Thoracic aorta (tissue), 2 donors: ENCODE measurements around the gene FARP1. TPM values are rescaled to one million over a fixed set of nuclear protein-coding genes. Genes with fewer than 3 reads are reported as not detected.

Experiments used
- ATAC-seq: fragments of 150-250 bp; one replicate; pipeline ENCODE4 v1.8.0; 2017; ENCODE audit warnings: low read depth; ENCODE audit not compliant: insufficient number of reproducible peaks, low FRiP score
- DNase-seq: peaks from one replicate; pipeline ENCODE4 v3.0.0-alpha.2; 2020; ENCODE audit warnings: low spot score
- H3K27ac ChIP-seq, 2 donors: fragments of 200-600 bp; sonication (generic); 1 replicate in 1 of 2; 2 replicates in 1 of 2; pipeline ENCODE4 v1.5.1; 2016; ENCODE audit warnings: mild to moderate bottlenecking in 2 of 2, moderate library complexity in 2 of 2
- H3K27me3 ChIP-seq: fragments of 200-600 bp; sonication (generic); replicated peaks from 2 replicates; pipeline ENCODE4 v1.6.0; 2016; ENCODE audit warnings: mild to moderate bottlenecking; ENCODE audit not compliant: insufficient read depth
- H3K36me3 ChIP-seq: fragments of 200-600 bp; sonication (generic); one replicate; pipeline ENCODE4 v1.5.1; 2016
- H3K4me1 ChIP-seq, 2 donors: fragments of 200-600 bp; sonication (generic); 1 replicate in 1 of 2; 2 replicates in 1 of 2; pipeline versions ENCODE4 v1.5.1 to v1.6.0; 2016; ENCODE audit warnings: low read depth in 2 of 2, mild to moderate bottlenecking in 1 of 2; ENCODE audit not compliant: control insufficient read depth in 1 of 2
- H3K4me3 ChIP-seq: fragments of 200-600 bp; sonication (generic); 2 replicates; pipeline ENCODE4 v1.5.1; 2016; ENCODE audit warnings: mild to moderate bottlenecking
- H3K9me3 ChIP-seq: fragments of 200-600 bp; sonication (generic); 2 replicates; pipeline ENCODE4 v1.5.1; 2016
- total RNA-seq, 2 donors: library from RNA; depleted of rRNA; stranded (reverse); fragments of >200 nt; gene quantifications; one replicate each; pipeline versions ENCODE4 v1.1.0 to v1.2.3, GENCODE V29; 2016
- TF ChIP-seq, protein P1 (sequence below): fragments of 200-600 bp; sonication (generic); IDR thresholded peaks from one replicate; pipeline ENCODE4 v1.5.1; 2019; ENCODE audit warnings: antibody characterized with exemption

The FARP1 gene
- total RNA-seq, 2 donors from 2014 or later, result 17.6 to 30.3 TPM

DNA sequence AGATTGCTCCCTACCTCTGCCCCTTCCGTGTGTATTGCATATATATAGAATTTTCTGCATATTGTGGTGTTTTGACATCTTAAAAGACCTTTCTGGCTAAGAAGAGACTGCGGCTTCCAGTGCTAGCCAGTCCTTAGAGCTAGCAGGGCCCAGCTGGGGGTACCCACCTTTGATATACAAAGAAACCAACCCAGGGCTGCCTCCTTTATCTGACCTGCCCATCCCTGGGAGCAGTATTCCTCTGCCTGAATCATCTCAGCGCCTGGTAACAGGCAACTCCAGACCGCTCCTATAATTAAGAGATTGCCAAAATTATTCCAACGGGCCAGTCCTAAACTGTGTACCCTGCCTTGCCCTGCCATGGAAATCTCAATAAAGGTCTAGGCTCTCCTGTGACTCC is 220.4 kb downstream of the FARP1 start:
- Histone ChIP-seq H3K27ac (no peak overlapping the region), H3K9me3 (no peaks in the 10 kb centered on the region), H3K4me3 (no peak overlapping the region), H3K4me1 (no peaks in the 10 kb centered on the region), H3K27me3 (no peaks in the 10 kb centered on the region), H3K36me3 (no peaks in the 10 kb centered on the region)
- ATAC-seq (no peak), DNase-seq (no peak)
- TF ChIP-seq, protein P1, sequence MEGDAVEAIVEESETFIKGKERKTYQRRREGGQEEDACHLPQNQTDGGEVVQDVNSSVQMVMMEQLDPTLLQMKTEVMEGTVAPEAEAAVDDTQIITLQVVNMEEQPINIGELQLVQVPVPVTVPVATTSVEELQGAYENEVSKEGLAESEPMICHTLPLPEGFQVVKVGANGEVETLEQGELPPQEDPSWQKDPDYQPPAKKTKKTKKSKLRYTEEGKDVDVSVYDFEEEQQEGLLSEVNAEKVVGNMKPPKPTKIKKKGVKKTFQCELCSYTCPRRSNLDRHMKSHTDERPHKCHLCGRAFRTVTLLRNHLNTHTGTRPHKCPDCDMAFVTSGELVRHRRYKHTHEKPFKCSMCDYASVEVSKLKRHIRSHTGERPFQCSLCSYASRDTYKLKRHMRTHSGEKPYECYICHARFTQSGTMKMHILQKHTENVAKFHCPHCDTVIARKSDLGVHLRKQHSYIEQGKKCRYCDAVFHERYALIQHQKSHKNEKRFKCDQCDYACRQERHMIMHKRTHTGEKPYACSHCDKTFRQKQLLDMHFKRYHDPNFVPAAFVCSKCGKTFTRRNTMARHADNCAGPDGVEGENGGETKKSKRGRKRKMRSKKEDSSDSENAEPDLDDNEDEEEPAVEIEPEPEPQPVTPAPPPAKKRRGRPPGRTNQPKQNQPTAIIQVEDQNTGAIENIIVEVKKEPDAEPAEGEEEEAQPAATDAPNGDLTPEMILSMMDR, result no peak

DNA sequence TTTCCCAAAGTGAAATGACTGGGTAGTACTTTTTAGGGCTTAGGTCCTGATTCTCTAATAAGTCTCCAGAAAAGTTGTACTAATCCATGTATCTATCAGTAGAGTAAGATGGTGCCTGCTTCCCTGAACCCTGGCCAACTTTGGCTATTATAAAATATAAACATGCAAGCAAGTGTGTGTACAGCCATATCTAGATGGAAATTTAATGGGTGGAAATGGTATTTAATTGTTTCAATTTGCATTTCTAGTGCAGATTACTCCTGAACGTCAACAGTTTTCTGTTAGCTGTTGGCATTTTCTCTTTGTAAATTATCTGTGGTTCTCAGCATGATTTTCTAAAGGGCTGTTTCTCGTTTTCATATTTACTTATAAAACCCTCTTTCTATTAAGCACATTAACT is 221.3 kb downstream of the FARP1 start:
- H3K36me3 ChIP-seq, result no peaks in the 10 kb centered on the region
- H3K27ac ChIP-seq, result no peak overlapping the region
- no peaks in the 10 kb centered on the region for H3K4me1 ChIP-seq
- DNase-seq (no peak), ATAC-seq (no peak)
- no peaks in the 10 kb centered on the region for H3K27me3 ChIP-seq
- no peaks in the 10 kb centered on the region for H3K9me3 ChIP-seq
- no peak overlapping the region for H3K4me3 ChIP-seq
- TF ChIP-seq, protein P1, result no peak

DNA sequence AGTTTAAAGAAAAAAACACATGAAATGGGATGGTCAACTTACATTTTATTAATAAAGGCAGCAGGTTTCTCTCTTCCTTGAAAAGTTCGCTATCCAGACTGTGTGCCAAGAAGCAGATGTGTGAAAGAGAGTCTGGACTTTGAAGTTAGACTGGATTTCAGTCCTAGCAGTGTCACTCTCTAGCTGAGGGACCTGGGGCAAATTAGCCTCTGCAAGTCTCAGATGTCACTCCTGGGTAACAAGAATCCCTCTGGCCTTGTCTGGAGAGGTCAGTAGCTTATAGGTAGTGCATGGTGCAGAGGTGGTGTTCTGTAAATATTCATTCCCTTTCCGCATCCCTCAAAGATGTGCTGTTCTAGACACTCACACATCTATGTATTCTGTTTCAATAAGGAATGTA is 221.8 kb downstream of the FARP1 start:
- H3K36me3 ChIP-seq, result no peaks in the 10 kb centered on the region
- no peak overlapping the region for H3K27ac ChIP-seq
- H3K4me3 ChIP-seq, result no peak overlapping the region
- TF ChIP-seq, protein P1, result no peak
- H3K4me1 ChIP-seq, result no peaks in the 10 kb centered on the region
- no peak for DNase-seq
- ATAC-seq, result no peak
- H3K27me3 ChIP-seq, result no peaks in the 10 kb centered on the region
- no peaks in the 10 kb centered on the region for H3K9me3 ChIP-seq

DNA sequence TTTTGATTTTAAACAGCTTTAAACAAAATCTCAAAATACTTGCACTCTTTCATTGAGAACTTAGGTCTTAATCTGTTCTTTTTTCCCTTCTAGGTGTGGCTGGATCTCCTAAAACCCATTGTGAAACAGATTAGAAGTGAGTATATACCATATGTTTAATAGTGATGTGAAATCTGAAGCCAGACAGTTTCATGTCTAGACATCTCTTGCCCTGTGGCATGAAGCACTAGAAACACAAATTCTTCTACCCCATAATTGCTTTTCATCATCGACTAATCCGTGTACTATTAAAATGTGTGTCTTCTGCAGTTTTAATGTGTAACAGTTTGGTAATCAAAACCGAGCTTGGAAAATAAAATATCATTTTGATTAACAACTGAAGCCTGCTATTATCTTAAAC is 222.4 kb downstream of the FARP1 start:
- Histone ChIP-seq H3K4me3 (no peak overlapping the region), H3K9me3 (no peaks in the 10 kb centered on the region), H3K36me3 (no peaks in the 10 kb centered on the region), H3K27ac (no peak overlapping the region), H3K4me1 (no peaks in the 10 kb centered on the region), H3K27me3 (no peaks in the 10 kb centered on the region)
- no peak for DNase-seq
- ATAC-seq, result no peak
- TF ChIP-seq, protein P1, result no peak

DNA sequence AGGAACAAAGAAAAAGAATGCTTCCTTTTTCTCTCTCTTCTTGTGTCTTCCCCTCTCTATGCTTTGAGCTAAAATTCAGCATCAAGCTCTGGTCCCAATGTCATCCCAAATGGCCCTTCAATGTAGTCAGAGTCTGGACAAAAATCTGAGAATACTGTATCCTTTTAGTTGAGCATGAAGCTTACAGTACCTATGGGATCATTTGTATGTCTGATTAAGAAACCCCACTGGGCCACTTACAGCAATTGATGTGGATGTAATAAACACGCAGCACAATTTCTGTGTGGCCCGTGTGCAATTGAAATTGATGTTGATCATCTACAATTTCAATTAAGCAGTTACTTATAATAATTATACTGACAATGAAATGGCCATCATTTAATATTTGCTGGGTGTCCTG is 223.1 kb downstream of the FARP1 start:
- no peak for ATAC-seq
- TF ChIP-seq, protein P1, result no peak
- H3K36me3 ChIP-seq, result no peaks in the 10 kb centered on the region

More for the DNA sequence above, 223.1 kb downstream of the FARP1 start:
- Histone ChIP-seq H3K4me3 (no peak overlapping the region), H3K27ac (no peak overlapping the region), H3K27me3 (no peaks in the 10 kb centered on the region), H3K9me3 (no peaks in the 10 kb centered on the region), H3K4me1 (no peaks in the 10 kb centered on the region)
- DNase-seq, result no peak
